Measurements from ENCODE around the gene MYOD1.

MYOD1 gene

GRCh38 chr11:17744151-17744940 is 25.0 kb downstream of the MYOD1 start:
- TF ChIP-seq CTCF (IDR thresholded peaks at IDR 0.05; ENCODE audit: insufficient read depth, low read depth, low read length, missing control alignments) = no peak
- no peak for DNase-seq (ENCODE audit: low read depth)
- no peak overlapping the region for H3K4me3 ChIP-seq (ENCODE audit: low read length)

GRCh38 chr11:17745023-17745772 is 25.8 kb downstream of the MYOD1 start:
- no peak for DNase-seq (ENCODE audit: low read depth)
- H3K4me3 ChIP-seq (ENCODE audit: low read length) = no peak overlapping the region
- TF ChIP-seq CTCF (IDR thresholded peaks at IDR 0.05; ENCODE audit: insufficient read depth, low read depth, low read length, missing control alignments) = no peak

GRCh38 chr11:17746096-17746495 is 26.7 kb downstream of the MYOD1 start:
- no peak for DNase-seq (ENCODE audit: low read depth)
- TF ChIP-seq CTCF (IDR thresholded peaks at IDR 0.05; ENCODE audit: insufficient read depth, low read depth, low read length, missing control alignments) = no peak
- H3K4me3 ChIP-seq (ENCODE audit: low read length) = no peak overlapping the region

GRCh38 chr11:17747131-17747955 is 28.0 kb downstream of the MYOD1 start:
- DNase-seq (ENCODE audit: low read depth) = no peak
- TF ChIP-seq CTCF (IDR thresholded peaks at IDR 0.05; ENCODE audit: insufficient read depth, low read depth, low read length, missing control alignments) = no peak
- H3K4me3 ChIP-seq (ENCODE audit: low read length) = no peak overlapping the region

- H3K4me3 ChIP-seq (ENCODE audit: low read length) = no peak overlapping the region
- TF ChIP-seq CTCF (IDR thresholded peaks at IDR 0.05; ENCODE audit: insufficient read depth, low read depth, low read length, missing control alignments) = no peak
- DNase-seq (ENCODE audit: low read depth) = no peak
Measured at GRCh38 chr11:17748044-17748443, 28.7 kb downstream of the MYOD1 start.

- no peak overlapping the region for H3K4me3 ChIP-seq (ENCODE audit: low read length)
- no peak for DNase-seq (ENCODE audit: low read depth)
- TF ChIP-seq CTCF (IDR thresholded peaks at IDR 0.05; ENCODE audit: insufficient read depth, low read depth, low read length, missing control alignments) = no peak
Measured at GRCh38 chr11:17748761-17749721, 29.7 kb downstream of the MYOD1 start.

Measured in epithelial cell of esophagus (primary cell).